ENCODE results near the gene CRYBG1. TPM values are rescaled to one million over a fixed set of nuclear protein-coding genes. Genes with fewer than 3 reads are reported as not detected.

The CRYBG1 gene
- total RNA-seq, 2 donors from 2014 or later = 10.1 to 11.5 TPM

DNA sequence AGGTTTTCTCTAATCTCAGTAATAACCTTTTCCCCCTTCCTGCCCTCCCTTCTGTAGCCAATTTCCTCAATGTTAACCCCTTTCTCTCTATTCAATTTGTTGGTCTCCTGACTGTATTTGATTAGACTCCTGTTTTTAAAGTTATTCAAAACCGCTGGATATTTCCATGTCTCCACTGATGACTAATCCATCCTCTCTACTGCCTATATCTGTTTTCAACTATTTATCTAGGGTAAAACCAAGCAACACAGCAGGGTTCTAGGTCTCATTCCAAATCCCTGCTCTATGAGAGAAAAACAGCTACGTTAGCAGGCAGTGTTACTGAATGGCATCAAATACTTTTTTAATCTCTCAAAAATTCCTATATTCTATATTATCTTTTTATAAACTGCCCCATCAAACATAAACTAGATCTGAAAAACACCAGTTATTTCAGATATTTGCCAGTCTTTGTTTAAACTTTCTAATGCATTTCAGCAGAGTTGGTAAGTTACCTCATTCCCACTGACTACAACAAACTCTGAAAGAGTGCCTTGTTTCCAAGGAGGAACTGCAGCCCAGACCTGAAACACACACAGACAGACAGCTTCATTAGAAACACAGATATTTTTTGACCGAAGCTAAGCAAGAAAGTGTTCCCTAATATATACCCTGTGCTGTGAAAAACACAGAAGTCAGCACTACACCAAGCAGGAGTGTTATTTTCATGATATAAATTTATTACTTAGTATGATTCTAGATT, 260.6 kb downstream of the CRYBG1 start:
- H3K9me3 ChIP-seq = no peaks in the 10 kb centered on the region
- ATAC-seq = no peak
- H3K27ac ChIP-seq = peak overlapping the region in 2 of 4 donors; percentile 7 to 48
- no peak for DNase-seq
- no peaks in the 10 kb centered on the region for H3K36me3 ChIP-seq (replicated peaks in 1 of 2; ENCODE audit: insufficient read depth in 1 of 2, low read depth in 2 of 2)
- no peaks in the 10 kb centered on the region for H3K27me3 ChIP-seq
- H3K4me3 ChIP-seq = no peak overlapping the region
- WGBS, 2 donors = 72 to 77% methylated on average over 3 of the region's 3 CpGs
- H3K4me1 ChIP-seq = no peaks in the 10 kb centered on the region
- intact Hi-C loops (cut with DNase I) = no loop called here
- TF ChIP-seq POLR2A (IDR thresholded peaks at IDR 0.05) = no peak
- TF ChIP-seq, protein P1, sequence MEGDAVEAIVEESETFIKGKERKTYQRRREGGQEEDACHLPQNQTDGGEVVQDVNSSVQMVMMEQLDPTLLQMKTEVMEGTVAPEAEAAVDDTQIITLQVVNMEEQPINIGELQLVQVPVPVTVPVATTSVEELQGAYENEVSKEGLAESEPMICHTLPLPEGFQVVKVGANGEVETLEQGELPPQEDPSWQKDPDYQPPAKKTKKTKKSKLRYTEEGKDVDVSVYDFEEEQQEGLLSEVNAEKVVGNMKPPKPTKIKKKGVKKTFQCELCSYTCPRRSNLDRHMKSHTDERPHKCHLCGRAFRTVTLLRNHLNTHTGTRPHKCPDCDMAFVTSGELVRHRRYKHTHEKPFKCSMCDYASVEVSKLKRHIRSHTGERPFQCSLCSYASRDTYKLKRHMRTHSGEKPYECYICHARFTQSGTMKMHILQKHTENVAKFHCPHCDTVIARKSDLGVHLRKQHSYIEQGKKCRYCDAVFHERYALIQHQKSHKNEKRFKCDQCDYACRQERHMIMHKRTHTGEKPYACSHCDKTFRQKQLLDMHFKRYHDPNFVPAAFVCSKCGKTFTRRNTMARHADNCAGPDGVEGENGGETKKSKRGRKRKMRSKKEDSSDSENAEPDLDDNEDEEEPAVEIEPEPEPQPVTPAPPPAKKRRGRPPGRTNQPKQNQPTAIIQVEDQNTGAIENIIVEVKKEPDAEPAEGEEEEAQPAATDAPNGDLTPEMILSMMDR (IDR thresholded peaks at IDR 0.05) = no peak

Small RNAs within 50 kb of the gene (small RNA-seq; reads per million reads assigned to genes)
- gene RF00019 = not detected
- gene RNA5SP211 = 0.89 reads per million, percentile 31 among the genes with 10 or more reads in this experiment
- not detected for gene RNU6-527P

Other genes starting within 250 kb of the CRYBG1 start
- 10 to 100 TPM; 21.1 to 26.5 TPM for gene ATG5, start 35.0 kb upstream of the CRYBG1 start, total RNA-seq

Measured in body of pancreas (tissue), 4 donors.